CD1c-positive myeloid dendritic cell (primary cell): ENCODE data around the gene EPB41L2.
"Not testable (repeated sequence)": the region's sequence is repeated elsewhere in the genome, so short reads cannot be mapped to it uniquely, and the experiment has no call there.

Experiments
- DNase-seq: peaks from one replicate; pipeline ENCODE4 v3.0.0-alpha.2; 2016; ENCODE audit errors: extremely low spot score

Gene EPB41L2

DNA sequence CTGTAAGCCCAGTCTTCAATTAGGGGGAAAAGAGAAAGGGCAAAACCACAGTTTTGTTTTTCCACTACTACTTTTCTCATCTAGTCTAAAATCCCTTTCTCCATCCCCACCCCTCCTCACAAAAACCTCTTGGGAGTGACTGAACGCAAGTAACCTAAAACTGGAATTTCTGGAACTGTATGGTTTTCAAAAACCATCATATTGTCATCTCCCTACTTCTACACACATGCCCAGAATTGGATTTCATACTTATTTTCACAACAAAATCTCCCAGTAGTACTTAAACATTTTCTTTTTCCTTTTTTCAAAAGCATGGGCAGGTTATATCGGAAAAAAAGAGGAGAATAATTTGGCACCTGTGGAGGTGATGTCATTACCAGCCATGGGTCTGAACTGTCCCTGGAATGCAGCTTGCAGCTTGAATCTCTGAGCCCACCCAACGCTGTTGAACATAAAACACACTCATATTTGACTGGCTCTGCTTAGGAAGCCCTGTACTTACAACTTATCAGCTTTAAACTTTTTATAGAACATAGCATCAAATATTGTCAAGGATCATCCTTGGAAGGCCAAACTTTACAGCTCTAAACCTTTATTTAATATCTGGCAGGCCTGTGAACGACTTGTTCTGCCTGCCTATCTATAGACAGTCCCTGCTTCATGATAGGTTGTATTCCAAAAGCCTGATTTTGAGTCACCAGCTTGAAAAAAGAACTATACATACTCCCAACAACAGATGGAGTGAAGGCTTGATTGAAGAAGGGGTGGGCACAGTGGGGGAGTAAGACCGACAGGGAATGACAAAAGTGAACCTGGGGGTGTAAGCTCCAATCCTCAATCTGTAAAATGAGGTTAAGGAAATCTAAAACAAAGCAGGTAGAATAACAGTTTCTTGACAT lies 59.3 kb downstream of the EPB41L2 start:
- DNase-seq = no peak

DNA sequence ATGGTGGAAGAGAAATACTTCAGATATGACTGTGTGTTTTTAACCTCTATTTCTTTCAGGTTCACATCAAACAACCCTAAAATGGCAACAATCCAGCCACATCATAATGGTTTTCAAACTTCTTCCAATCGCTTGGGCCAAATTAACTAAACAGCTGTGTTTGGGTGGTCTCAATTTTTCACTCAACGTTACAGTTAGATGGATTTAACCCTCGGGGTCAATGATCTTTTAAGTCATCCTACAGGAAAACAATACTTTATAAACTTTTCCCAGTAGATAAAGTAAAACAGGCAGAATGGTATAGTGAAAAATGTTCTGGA lies 60.4 kb downstream of the EPB41L2 start:
- no peak for DNase-seq

DNA sequence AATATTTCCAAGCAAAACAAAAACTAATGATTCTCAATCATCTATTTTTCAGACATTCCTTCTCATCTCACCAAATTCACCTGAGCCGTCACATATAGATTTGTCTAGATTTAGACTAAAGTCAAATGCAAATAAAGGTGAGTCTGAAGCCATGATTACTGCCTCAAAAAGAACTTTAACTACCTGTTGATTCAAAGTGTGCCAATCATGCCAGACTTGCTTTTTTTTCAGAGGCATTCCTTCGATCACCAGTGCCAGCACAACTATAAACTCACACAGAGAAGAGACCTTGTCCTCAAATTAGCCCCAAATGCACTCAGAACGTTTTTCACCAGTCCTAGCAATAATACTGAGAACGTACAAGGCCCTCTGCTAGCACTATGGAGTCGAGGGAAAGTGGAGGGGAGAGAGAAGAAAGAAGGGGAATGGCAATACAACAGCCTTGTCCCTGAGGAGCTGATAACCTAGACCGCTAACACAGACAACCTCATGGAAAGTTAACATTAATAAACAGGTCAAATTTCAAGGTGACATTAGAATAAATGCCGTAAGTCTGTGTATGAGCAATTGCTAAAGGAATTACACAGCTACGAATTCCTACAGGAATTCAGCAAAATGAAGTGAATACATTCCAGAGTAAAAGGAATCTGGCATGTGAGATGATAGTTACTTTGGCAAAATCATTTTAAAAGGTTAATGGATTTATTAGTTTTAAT lies 60.9 kb downstream of the EPB41L2 start:
- no peak for DNase-seq

DNA sequence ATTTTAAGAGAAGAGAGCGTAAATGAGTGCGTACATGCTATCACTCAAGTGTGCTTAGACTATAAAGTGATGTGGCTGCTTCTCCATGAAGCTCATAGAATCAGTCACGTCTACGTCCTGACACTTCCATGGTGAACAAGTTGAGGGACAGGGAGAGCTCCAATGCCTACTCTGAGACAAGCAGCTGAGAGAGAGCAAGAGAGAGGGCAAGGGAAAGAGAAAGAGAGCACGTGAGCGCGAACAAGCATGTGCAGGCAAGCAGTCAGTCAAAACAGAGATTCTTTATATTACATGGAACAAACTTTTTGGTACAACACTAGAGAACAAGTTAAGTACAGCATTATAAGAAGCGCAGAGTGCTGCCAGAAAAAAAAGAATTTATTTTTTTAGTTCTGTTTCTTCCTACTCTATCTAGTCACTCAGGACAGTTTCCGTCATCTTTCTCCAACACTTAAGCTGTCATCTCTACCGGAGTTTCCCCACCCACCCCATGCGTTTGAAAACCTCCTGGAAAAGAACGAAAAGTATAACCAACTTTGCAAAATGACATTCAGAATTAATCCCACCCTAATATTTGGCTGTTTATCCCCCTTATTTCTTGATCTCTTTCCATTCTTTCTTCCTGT lies 61.8 kb downstream of the EPB41L2 start:
- DNase-seq = no peak

DNA sequence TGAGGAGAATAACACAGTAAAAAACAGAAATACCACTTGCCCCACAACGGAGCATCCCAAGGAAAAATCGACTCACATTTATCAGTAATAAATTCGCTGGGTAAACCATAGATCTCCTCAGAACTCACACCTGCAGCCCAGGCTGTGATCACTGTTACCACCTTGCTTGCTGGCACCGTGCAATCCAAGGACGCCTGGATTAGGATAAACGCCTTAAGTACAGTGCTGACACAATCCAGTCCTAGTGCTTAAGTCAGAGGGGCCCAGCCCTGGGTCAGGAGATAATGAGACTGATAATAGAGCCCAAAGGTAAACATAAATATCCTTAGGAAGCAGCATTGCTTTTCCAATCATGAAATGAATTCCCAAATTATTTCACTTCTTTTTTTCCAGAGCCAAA lies 62.5 kb downstream of the EPB41L2 start:
- no peak for DNase-seq

DNA sequence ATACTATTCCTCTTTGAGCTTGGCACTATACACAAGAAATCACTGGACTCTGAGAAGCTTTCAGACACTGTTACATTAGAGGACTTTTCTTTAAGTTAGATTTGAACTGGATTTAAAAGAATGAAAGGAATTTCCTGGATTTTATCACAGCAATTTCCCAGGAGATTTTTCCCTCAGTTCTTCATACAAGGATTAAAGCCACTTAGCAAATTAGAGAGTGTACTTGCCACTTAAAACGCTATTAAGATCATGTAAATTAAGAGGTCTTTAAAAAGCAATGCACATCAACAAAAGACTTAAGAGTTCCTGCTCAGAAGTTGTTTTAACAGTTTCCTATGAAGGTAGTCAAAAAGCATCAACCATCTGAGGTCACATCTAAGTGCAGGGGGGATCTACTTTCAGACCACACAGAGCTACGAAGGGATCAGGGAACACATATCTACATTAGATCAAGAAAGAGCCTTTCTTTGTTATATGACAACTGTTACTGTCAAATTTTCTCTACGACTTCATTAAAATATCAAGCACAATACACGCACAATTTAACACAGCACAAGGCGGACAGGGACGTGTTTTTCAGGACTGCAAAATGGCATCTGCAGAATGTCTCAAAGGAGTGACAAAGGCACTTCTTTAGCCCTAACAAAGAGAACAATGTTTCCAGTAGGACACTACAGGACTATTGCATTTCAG lies 65.8 kb downstream of the EPB41L2 start:
- no peak for DNase-seq

DNA sequence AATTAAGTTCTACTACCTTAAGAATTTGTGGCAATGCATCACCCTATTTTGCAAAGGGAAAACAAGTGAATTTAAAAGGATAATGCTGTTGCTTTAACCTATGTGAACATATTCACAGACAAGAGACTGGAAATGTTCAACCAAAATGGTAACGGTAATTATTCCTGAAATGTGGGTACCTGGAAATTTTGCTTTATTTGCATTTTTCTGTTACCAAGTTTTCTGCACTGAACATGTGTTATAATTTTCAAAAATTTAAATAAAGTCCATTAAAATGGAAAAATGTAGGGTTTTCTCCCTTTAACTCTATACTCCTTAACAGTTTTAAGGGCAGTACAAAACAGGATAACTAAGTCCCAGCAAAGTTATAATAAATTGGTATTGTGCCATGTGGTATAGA lies 66.4 kb downstream of the EPB41L2 start:
- DNase-seq = no peak

DNA sequence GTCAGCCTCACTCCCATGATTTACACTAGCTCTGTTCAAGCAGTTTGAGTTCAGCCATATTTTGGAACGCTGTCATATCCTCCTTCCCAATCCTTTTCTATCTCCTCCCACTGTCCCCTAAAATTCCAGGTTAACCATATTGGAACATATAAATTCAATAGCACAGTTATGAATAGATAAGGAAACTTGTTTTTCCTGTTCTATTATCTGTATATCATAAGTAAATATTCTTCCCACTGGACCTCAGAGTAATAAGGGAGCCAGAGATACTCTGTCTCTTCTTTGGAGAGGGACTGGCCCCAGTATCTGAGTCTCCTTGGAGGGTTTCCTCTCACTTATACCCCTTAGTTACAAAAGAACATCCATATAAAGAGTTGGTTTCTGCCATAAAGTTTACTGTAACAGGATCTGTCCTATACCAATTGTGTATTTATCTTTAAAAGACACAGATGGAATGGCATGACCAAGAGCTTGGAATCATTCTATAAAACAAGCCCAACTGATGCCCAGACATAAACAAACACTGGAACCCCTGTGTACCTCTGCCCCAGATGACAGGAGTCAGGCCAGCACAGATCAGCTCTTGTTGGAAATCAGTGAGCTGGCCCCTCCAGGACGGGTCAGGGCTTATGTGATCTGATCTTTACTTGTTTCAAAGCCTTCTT lies 67.1 kb downstream of the EPB41L2 start:
- DNase-seq = no peak

DNA sequence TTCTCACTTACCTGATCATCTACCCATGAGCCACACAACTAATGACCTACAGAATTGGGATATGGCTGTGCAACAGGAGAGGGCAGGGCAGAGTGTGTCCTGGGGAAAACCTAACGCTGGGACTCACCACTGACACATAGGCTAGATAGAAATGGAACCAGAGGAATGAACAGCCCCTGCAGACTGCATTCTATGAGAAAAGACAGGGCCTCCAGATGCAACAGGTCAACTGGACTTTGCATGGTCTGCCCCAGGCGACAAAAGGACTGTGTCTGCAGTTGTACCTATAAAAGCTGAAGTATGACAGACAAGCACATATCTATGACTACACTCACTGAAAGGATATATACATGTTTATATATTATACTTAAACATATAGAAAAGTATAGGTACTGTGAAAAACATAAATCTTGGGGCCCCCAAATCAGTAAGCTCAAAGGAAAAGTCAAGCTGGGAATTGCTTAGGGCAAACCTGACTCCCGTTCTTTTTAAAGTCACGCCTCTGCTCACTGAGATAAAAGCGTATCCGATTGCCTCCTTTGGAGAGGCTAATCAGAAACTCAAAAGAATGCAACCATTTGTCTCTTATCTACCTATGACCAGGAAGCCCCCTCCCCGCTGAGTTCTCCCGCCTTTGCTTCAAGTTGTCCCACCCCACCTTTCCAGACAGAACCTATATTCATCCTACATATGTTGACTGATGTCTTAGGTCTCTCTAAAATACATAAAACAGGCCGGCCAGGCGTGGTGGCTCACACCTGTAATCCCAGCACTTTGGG lies 68.5 kb downstream of the EPB41L2 start:
- no peak for DNase-seq

DNA sequence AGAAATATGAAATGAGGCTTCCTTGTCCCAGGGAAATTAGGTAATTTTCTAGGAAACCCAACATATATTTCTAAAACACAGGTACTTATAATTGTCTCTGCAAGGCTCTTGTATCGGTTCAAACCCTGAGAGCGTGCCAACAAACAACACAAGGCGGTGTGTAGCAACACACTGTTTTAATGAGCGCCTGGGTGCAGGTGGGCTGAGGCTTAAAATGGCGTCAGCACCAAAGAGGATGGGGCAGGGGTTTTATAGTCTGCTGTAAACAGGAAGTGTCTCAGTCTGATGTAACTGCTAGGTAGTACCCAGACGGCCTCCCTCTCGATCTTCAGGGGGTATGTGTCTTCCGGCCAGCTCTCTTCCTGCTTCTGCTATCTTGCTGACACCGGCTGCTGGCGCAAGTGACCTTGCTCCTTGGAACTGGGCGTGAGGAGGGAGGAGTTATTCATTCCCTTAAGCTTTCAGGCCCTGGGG lies 69.7 kb downstream of the EPB41L2 start:
- no peak for DNase-seq

DNA sequence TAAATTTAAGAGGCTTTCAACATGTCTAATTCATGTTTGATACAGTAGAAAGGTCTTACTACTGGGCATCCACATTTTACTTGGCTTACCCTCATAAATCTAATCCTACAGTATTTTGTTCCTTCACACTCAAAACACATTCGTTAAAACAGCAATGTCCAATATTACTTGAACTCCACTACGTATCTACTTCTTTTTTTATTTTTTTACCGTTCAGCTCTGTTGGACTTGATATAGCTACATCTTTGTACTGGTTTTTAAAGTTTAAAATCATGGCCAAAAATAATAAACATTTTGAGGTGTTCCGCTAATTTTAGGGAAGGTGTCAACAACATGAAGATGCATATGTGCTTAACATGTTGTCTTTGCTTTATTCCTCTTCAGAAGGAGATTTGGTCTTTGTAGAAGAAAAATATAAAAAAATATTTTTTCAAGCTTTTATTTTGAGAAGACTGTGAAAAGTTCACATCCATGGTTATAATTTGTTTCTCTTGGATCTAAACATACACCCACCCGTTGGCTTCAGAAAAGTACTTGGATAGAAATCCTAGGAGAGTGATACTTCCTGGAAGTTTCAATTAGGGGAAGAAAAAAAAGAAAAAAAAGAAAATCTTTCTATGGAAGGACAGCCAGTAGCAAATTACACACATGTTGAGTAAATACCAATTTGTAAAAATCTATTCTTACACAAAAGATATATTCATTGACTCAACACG lies 71.5 kb downstream of the EPB41L2 start:
- no peak for DNase-seq

DNA sequence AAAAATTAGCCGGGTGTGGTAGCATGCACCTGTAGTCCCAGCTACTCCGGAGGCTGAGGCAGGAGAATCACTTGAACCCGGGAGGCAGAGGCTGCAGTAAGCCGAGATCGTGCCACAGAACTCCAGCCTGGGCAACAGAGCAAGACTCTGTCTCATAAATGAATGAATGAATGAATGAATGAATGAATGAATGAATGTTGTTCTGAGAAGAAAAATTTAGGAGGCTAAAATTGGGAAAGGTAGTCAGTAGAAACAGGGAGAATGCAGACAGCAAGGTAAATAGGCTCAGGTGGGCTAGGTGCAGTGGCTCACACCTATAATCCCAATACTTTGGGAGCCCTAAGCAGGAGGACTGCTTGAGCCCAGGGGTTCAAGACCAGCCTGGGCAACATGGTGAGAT lies 75.5 kb downstream of the EPB41L2 start:
- not testable (repeated sequence) for DNase-seq

DNA sequence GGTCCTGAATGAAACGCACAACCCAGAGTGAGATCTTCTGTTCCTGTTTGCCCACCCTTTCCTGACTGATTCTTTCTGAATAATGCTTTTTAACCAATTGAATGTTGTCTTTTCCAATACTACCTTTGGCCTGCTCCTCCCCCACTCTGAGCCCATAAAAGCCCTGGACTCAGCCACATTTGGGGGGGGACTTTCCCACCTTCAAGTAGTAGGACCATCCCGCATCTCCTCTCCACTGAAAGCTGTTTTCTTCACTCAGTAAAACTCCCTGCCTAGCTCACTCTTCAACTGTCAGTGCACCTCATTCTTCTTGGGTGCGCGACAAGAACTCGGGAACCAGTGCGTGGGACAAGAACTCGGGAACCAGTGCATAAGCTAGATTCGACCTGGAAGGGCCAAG lies 77.9 kb downstream of the EPB41L2 start:
- DNase-seq = no peak

DNA sequence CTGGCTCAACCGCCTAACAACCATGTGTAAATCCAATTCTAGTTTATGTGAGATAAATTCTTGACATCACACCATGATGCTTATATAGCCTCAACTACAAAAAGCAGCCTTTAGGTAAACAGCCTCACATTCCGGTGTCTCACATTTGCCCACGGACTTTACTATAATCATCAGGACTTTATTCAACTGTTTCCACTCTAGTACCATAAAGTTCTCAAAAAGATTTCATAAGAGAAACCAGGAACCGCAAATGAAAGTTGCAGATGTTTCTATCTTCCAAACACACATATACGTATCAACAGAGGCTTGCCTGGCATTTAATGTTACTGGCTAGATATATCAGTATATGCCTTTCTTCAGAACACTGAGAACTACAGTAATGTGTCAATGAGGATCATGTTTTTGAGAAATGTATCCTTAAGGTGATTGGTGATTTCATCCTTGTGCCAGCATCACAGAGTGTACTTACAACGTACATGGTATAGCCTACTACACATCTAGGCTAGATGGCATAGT lies 80.0 kb downstream of the EPB41L2 start:
- no peak for DNase-seq

DNA sequence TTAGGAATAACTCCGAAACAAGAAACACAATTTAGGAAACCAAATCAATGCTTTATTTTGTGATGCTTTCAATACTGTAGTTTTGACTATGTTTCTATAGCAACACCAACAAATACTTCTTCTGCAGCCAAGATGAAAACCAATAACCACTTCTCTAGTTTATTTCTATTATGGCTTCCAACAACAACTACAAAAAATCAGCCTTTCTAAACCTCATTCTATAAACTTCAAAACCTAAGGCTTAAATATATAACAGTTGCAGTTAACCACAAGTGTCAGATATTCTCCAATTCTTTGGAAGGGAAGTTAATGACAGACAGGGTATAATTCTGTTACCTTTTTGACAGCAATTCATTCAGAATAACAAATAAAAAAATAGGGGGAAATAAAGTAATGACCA lies 80.9 kb downstream of the EPB41L2 start:
- DNase-seq = no peak

DNA sequence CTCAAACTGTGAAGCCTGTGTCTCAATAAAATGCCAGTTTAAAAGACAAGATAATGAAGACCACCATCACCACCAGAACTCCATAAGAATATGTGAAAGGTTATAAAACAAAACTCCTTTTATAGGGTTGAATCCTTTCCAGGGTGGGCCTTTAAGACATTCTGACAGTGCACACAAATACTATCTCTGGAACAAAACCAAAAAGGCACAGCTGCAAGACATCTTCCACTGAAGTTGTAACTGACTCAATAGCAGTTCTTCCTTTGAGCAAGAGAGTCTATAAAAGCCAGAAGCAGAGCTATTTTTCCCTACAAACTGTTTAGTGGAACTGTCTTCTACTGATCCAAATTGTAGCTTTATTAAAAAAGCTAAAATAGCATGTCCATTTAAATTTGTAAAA lies 81.6 kb downstream of the EPB41L2 start:
- no peak for DNase-seq

DNA sequence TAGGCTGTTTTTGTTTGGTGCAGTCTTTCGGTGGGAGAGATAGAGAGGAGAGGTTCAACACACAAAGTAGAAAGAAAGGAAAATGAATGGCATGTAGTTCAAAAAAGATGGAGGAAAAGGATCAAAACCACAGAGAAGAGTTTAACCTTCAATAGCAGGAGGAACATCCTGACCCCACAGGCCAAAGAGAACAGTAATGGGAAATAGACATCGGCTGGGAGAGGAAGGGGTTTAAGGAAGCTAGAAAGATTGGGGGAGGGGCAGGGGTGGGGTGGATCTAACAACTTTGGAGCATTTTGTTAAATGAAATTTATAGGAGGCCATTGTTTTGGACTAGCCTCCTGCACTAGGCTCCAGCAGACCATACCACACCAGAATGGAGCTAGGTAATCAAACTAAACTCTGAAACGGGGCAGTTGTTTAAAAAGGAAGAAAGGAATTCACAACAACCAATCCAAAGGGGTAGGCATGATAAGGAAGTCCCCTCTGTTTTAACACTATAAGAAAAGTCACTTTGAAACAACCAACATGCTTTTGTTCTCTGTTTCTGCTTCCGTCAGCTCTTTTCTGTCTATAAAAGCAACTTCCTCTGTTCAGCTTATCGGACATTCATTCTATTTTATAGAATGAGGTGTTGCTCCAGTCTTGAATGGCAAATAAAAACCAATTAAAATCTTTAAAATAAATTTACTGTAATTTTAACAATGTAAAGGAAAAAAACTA lies 82.6 kb downstream of the EPB41L2 start:
- DNase-seq = no peak

DNA sequence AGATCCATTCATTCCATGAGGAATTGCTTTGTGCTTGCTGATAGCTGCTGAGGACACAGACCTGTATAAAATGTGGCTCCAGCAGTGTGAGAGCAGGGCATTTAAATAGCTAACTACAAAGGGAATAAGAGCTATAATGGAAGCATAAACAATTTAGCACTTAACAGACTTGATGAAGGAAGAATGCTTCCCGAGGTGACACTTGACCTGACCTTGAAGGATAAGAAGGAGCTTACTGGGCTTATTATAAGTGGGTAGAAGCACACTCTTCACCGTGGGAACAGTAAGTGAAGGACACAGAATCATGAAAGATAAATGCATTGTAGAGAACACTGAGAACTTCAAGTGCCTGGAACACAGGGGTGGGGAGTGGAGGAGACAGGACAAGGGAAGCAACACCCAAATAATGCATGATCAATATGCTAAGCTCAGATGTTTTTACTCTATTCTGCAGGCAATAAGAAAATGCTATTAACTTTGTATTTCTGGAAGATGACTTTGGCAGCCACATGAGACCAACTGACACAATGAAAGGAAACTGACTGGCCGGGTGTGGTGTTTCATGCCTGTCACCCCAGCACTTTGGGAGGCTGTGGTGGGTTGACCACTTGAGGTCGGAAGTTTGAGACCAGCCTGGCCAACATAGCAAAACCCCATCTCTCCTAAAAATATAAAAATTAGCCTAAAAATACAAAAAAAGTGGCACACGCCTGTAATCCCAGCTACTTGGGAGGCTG lies 84.2 kb downstream of the EPB41L2 start:
- DNase-seq = no peak

DNA sequence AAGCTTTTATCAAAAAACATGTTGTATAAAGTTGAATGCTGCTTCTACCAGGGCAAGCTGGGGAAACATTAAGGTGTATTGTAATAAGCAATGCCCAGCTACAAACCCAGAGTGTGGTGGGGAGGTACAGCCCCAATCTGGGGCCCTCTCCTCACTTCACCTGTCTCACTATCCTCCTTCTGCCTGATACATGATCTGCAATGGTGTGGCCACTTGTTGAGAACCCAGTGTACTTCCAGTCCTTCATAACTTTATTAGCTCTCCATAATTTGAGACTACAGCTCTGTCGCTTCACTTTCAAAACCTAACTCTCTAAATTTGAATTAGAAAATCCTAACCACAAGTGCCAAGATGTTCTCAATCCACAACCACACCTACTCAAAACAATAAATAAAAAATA lies 84.9 kb downstream of the EPB41L2 start:
- DNase-seq = no peak
